ENCODE results near the gene SERPINA6.
"Not testable (repeated sequence)": the region's sequence is repeated elsewhere in the genome, so short reads cannot be mapped to it uniquely, and the experiment has no call there.

DNA sequence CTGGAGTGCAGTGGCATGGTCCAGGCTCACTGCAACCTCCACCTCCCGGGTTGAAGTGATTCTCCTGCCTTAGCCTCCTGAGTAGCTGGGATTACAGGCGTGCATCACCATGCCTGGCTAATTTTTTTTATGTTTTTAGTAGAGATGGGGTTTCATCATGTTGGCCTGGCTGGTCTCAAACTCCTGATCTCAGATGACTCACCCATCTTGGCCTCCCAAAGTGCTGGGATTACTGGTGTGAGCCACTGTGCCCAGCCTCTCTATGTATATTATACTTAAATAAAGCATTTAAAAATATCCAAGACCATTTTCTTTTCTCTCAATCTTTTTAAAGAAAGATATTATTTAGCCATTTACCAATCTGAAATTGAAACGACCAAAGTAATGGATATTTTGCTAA is 58.9 kb downstream of the SERPINA6 start:
- TF ChIP-seq, protein P1, sequence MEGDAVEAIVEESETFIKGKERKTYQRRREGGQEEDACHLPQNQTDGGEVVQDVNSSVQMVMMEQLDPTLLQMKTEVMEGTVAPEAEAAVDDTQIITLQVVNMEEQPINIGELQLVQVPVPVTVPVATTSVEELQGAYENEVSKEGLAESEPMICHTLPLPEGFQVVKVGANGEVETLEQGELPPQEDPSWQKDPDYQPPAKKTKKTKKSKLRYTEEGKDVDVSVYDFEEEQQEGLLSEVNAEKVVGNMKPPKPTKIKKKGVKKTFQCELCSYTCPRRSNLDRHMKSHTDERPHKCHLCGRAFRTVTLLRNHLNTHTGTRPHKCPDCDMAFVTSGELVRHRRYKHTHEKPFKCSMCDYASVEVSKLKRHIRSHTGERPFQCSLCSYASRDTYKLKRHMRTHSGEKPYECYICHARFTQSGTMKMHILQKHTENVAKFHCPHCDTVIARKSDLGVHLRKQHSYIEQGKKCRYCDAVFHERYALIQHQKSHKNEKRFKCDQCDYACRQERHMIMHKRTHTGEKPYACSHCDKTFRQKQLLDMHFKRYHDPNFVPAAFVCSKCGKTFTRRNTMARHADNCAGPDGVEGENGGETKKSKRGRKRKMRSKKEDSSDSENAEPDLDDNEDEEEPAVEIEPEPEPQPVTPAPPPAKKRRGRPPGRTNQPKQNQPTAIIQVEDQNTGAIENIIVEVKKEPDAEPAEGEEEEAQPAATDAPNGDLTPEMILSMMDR (IDR thresholded peaks at IDR 0.05; ENCODE audit: low read depth, low read length), result not testable (repeated sequence)
- TF ChIP-seq EZH2phosphoT487 (IDR thresholded peaks at IDR 0.05; ENCODE audit: low read depth), result not testable (repeated sequence)

Measured in OCI-LY3 (cell line).